IPS-NIHi7 (cell line): ENCODE measurements around the gene HIRA.
"Not testable (repeated sequence)": the region's sequence is repeated elsewhere in the genome, so short reads cannot be mapped to it uniquely, and the experiment has no call there.

ENCODE experiments used
- DNase-seq: peaks from one replicate; pipeline ENCODE4 v3.0.0; 2012; ENCODE audit warnings: mixed read lengths; ENCODE audit errors: extremely low spot score

Gene HIRA

DNA sequence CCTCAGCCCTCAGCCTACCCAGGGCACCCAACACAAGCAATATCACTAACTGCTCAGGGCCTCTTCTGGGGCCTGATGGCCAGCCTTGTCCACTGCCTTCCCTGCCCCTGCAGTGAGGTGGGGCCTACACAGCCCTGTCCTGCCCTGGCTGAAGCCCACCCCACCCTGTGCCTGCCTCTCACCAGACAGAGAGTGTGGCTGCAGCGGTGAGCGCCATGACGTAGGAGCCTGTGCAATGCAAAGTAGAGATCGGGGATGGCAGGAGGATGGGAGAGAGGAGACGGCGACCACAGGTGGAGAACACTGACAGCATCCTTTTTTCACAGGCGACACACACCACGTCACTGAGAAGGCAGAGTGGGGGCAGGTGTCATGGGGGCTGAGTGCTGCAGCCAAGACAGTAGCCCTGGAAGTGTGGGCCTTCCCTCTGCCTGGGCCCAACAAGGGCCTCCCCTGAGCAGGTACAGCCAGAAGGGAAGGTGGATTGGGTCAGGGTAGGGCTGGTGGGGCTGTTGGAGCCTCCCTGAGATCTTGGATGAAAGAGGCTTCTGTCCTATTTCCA, 74.7 kb downstream of the HIRA start:
- no peak for DNase-seq

DNA sequence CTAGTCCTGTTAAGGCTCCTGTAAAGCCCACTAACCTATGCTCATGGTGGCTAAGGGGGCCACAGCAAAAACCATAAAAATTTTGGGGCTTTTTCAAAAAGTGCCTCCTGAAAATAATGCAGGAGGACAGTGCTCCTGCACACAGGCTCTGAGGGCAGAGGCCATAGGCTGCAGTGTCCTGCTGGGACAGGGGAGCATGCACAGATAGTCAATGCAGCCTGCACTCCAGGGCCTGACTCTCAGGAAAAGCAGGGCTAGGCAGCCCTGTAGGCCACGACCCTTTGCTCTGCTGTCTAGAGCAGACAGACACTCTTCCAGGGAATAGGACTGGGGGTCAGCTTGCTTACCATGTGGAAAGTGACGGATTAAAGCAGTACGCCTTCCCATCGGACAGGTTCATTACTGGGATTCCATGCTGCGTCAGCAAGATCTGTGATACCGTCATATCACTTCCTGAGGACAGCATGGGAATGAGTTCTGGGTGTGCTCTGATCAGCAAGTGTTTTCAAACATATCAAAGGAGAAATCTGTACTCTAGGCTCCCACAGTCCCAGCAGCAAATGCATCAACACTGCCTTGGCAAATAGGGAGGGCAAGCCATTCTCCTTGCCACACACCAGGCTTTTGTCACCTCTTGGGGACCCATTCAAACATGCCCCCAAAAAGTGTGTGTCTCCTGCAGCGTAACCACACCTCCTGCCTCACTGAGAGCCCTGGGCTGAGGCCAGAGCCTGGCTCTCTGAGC, 75.9 kb downstream of the HIRA start:
- no peak for DNase-seq

GRCh38 chr22:19354201-19354600, 77.3 kb downstream of the HIRA start:
- no peak for DNase-seq

GRCh38 chr22:19353363-19354131, 78.0 kb downstream of the HIRA start:
- DNase-seq = no peak

GRCh38 chr22:19352766-19353165, 78.8 kb downstream of the HIRA start:
- DNase-seq = no peak

GRCh38 chr22:19352217-19352616, 79.3 kb downstream of the HIRA start:
- DNase-seq = no peak

- DNase-seq = no peak
Measured at GRCh38 chr22:19351604-19352003, 79.9 kb downstream of the HIRA start.

- no peak for DNase-seq
Measured at GRCh38 chr22:19350947-19351346, 80.6 kb downstream of the HIRA start.

- no peak for DNase-seq
Measured at GRCh38 chr22:19350476-19350859, 81.1 kb downstream of the HIRA start.

DNA sequence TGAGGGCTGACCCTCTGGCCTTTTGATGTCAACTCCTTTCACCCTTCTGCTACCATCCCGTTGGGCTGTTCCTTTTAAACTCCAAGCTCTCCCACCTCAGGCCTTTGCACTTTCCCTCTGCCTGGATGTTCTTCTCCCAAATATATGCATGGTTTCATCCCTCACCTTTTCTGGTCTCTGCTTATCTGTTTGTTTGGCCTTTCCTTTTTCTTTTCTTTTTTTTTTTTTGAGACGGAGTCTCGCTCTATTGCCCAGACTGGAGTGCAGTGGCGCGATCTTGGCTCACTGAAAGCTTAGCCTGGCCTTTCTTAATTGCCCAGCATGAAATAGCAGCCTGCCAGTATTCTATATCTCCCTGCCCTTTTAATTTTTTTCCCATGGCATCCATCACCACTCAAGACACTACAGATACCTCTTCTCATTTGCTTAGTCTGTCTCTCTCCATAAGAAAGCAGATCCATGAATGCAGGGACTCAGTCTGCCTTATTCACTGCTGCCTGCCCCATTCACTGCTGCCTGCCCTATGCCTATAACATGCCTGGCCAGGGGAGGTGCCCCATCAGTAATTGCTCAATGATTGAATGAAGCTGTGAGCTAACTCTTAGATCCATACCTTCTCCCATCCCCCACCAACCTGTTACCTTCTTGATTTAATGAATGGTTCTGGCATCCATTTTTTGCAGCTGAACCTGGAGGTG, 81.6 kb downstream of the HIRA start:
- DNase-seq = no peak

GRCh38 chr22:19346677-19347265, 84.8 kb downstream of the HIRA start:
- no peak for DNase-seq

DNA sequence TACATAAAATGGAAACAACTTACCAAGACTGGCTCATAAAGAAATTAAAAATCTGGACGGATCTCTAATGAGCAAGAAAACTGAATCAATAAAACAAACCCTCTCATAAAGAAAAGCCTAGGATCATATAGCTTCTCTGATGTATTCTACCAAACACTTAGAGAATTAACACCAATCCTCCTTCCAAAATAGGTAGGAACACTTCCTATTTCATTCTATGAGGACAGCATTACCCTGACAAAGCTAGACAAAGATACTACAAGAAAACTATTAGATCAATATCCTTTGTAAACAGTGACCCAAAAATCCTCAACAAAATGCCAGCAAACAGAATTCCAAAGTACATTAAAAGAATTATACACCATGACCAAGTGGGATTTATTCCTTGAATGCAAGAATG, 87.1 kb downstream of the HIRA start:
- DNase-seq = no peak

DNA sequence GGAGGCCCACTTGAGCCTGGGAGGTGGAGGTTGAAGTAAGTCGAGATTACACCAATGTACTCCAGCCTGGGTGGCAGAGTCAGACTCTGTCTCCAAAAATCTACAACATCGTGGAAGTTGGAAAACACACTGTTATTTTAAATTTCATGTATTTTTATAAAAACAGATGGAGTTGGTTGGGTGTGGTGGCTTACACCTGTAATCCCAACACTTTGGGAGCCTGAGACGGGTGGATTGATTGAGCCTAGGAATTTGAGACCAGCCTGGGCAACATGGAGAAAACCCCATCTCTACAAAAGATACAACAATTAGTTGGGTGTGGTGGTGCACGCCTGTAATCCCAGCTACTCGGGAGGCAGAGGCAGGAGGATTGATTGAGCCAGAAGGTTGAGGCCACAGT, 88.1 kb downstream of the HIRA start:
- DNase-seq = no peak

- no peak for DNase-seq
Measured at GRCh38 chr22:19341500-19341899, 90.0 kb downstream of the HIRA start.

- DNase-seq = no peak
Measured at GRCh38 chr22:19337137-19337536, 94.4 kb downstream of the HIRA start.

DNA sequence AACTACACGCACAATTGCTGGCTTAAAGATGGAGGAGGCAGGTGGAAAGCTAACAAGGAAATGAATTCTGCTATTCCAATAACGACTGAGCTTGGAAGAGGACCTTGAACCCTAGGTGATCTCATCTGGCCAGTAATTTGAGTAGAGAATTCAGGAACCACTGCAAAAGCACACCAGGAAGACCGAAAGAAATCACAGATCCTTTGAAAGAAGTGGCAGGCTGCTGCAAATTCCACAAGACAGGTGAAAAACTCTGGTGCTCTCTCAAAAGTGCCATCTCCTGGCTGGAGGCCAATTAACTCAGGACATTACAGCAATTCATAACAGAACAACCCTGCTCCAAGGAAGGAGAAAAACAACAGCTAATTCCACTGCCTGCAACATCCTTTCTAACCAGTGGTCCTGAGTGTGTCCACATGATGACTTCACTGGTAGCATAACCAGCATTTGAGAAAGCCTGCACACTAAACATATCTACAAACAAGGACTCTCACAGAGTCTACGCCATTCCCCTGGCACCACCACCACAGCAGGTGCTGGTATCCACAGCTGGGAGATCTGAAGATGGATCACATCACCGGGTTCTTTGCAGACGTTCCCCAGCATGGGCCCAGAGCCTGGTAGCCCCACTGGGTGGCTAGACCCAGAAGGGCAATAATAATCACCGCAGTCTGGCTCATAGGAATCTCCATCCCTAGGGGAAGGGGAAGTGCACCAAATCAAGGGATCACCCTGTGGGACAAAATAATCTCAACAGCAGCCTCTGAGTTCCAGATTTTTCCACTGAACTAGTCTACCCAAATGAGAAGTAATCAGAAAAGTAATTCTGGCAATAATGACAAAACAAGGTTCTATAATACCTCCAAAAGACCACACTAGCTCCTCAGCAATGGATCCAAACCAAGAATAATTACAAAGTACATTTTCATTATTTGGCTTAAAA, 95.1 kb downstream of the HIRA start:
- DNase-seq = no peak

DNA sequence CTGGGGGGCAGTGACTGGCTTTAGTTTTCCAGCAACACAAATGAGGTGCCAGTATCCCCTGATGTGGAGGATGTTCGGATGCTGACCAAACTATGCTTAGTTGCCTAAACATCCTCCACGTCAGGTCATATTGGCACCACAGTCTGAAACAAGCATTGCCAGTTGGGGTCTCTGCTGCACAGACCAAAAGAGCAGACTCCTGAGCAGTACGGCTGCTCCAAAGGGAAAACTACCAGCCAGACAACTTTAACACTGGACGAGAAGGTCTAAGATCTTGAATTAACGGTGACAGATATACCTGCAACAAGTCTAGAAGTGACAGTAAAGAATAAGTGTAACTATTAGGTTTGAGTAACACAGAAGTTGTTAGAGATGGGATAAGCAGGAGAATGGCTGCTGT, 99.6 kb downstream of the HIRA start:
- no peak for DNase-seq

DNA sequence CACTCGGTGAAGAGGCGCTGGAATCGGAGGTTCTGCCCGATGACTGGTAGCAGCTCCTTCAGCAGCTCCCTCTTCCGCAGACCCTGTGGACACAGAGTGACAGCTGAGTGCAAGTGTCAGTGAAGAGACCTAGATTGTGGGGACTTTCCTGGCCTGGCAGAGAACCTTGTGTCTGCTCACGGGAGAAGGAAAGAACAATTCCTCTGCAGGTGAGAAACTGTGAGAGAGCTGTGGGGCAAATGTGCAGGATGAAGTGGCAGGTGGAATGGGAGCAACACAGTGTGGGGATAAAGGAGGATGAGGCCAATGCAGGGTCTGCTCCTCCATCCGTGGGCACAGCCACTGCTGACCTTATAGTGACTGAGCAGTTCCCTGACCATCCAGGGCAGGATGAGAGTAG, 100.1 kb downstream of the HIRA start:
- DNase-seq = no peak

DNA sequence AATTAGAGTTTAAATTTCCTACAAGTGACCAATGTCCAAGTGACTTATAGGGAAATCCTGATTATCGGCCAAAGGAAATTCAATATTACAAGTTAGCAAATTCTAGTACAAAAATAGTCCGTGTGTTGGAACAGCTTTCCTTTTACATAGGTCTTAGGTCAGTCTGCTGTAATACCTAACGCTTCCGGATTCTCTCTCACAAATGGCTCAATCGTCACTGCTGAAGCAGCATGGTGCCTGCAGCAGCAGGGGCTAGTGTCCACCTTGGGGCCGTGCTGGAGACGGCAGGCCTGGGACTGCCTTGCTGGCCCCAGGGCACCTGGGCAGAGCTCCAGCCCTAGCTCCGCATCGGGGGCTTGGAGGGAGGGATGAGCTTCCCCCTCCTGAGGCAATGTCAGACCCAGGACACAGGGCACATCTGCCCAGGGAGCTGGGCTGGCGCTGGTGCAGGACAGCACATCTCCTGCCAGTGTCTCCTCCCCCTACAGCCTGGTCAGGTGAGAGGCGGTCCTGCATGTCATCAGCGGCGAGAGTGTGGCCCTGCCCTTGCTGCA, 100.6 kb downstream of the HIRA start:
- DNase-seq = no peak

- DNase-seq = not testable (repeated sequence)
Measured at GRCh38 chr22:19330205-19330604, 101.3 kb downstream of the HIRA start.

DNA sequence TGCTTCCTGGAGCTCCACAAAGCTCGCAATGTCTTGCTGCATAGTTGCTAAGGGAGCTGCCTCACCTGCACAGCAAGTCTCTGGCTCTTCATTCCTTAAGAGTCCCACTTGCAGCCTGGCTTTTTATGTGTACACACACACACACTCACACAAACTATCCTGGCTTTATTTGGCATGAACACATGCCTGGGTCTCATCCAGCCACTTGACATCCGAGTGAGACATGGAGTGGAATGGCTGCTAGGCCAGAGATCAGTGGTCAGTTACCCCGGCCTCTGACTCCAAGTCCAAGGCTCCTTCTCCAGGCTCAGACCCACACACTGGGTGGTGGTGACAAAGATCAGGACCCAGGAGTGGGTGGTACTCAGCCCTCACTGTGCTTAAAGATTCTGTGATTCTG, 102.1 kb downstream of the HIRA start:
- DNase-seq = no peak
